ENCODE data around the gene DPY19L1.
"Not testable (repeated sequence)": the region's sequence is repeated elsewhere in the genome, so short reads cannot be mapped to it uniquely, and the experiment has no call there.

DNA sequence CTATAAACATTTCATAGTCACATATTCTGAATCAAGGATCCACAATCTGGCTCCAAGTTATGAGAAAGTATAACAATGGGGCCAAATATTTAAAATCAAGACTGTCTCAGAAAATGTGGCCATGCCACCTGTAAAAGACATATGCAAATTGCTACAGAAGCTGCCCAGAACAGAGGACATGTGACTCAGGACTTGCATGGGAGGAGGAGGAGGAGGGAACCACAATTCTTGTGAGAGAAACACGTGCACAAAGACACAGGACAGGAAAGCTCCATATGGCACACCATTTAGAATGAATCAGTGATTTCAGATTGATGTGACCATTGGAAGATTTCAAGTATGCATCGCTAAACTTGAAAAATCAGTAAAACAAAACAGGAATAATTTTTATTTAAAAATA, 133.4 kb downstream of the DPY19L1 start:
- TF ChIP-seq, protein P1, sequence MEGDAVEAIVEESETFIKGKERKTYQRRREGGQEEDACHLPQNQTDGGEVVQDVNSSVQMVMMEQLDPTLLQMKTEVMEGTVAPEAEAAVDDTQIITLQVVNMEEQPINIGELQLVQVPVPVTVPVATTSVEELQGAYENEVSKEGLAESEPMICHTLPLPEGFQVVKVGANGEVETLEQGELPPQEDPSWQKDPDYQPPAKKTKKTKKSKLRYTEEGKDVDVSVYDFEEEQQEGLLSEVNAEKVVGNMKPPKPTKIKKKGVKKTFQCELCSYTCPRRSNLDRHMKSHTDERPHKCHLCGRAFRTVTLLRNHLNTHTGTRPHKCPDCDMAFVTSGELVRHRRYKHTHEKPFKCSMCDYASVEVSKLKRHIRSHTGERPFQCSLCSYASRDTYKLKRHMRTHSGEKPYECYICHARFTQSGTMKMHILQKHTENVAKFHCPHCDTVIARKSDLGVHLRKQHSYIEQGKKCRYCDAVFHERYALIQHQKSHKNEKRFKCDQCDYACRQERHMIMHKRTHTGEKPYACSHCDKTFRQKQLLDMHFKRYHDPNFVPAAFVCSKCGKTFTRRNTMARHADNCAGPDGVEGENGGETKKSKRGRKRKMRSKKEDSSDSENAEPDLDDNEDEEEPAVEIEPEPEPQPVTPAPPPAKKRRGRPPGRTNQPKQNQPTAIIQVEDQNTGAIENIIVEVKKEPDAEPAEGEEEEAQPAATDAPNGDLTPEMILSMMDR (conservative IDR thresholded peaks at IDR 0.05; ENCODE audit: low read depth, low read length) = not testable (repeated sequence)
- TF ChIP-seq EZH2 (IDR thresholded peaks at IDR 0.05; ENCODE audit: low read length, unreplicated experiment); EZH2phosphoT487 (IDR thresholded peaks at IDR 0.05; ENCODE audit: borderline replicate concordance, low read length): not testable (repeated sequence)
